ENCODE measurements around the gene GRAMD2B. TPM values are rescaled to one million over a fixed set of nuclear protein-coding genes. Genes with fewer than 3 reads are reported as not detected.
"Not testable (repeated sequence)": the region's sequence is repeated elsewhere in the genome, so short reads cannot be mapped to it uniquely, and the experiment has no call there.

Gene GRAMD2B
- total RNA-seq, 4 donors from 2014 or later = 19.1 to 44.1 (median 36.7) TPM

DNA sequence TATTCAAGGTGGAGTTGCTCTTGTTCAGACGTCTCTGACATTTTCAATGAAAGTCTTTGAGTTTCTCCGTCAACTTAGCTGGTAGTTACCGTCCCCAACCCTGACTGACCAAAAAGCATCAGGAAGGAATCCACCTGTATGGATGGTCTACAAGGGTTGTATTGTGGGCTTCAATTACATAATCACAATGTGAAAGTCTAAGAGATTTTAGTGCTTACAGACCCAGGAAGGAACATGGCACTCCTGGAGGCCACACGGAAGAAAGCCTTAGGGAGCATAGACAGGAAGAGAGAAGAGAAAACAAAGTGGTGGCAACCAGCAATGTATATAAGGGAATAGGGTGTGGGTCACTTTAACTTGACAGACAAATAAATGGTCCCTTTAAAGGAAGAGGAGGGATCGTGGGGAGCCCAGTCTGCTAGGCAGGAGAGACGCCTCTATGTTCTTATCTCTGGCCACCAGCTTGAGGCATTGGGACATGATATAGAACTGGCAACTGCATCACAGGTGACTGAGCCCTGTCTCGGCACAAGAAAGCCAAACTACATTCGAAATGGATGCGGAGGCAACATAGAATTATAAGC is 91.4 kb downstream of the GRAMD2B start:
- no peak for ATAC-seq (ENCODE audit: low FRiP score)
- TF ChIP-seq, protein P1, sequence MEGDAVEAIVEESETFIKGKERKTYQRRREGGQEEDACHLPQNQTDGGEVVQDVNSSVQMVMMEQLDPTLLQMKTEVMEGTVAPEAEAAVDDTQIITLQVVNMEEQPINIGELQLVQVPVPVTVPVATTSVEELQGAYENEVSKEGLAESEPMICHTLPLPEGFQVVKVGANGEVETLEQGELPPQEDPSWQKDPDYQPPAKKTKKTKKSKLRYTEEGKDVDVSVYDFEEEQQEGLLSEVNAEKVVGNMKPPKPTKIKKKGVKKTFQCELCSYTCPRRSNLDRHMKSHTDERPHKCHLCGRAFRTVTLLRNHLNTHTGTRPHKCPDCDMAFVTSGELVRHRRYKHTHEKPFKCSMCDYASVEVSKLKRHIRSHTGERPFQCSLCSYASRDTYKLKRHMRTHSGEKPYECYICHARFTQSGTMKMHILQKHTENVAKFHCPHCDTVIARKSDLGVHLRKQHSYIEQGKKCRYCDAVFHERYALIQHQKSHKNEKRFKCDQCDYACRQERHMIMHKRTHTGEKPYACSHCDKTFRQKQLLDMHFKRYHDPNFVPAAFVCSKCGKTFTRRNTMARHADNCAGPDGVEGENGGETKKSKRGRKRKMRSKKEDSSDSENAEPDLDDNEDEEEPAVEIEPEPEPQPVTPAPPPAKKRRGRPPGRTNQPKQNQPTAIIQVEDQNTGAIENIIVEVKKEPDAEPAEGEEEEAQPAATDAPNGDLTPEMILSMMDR (IDR thresholded peaks at IDR 0.05) = no peak
- no peak for DNase-seq (ENCODE audit: low spot score)

DNA sequence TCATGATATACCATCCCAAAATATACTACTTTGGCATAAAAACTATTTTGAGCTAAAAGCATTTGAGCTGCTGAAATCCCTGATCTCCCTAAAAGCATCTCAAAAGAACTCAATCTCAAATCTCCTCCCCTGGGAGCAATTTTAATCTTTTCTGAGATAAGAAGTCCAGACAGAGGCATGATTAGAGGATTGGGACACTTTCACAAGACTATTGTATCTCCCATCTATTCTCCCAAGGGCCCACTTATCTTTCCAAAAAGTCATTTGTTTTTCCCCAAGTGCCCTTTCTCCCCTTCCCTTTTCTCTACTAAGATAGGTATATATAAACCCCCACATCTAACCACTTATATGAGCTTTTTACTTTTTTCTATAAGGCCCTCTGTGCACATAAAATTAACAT is 92.1 kb downstream of the GRAMD2B start:
- no peak for ATAC-seq (ENCODE audit: low FRiP score)
- no peak for DNase-seq (ENCODE audit: low spot score)
- TF ChIP-seq, protein P1 (IDR thresholded peaks at IDR 0.05) = no peak

DNA sequence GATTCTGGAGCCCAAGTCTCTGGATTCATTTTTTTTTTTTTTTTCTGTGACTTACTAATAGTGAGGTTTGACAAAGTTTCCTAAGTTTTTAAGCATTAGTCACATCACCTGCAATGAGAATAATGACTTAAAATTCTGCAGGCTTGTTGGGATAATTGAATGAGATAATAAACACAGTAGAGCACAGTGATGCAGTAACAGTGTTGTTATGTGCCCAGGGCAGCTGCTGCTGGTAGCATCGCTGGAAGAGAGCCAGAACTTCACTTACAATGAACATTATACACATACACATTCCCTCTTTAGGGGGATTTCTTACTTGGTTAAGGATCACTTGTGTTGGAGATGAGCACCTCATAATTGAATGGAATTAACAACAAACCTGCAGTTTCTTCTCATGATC is 92.9 kb downstream of the GRAMD2B start:
- ATAC-seq (ENCODE audit: low FRiP score) = no peak
- TF ChIP-seq, protein P1 (IDR thresholded peaks at IDR 0.05) = no peak
- no peak for DNase-seq (ENCODE audit: low spot score)

DNA sequence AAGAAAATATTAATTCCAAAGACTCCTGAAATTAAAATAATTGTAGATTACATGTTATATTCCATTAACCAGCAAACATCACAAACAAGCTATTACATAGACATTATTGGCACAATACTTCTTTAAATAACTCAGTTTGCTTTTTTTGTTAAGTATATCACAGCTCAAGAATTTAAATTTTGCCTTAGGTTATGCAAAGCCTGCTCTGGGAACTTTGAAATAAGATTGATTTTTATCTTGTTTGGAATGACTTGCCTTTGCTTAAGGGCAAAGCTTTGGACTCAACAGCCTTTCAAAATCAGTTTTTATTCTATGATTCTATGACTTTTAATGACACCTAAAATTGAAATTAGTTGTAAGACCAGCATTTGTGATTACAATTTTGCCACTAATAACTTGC is 93.6 kb downstream of the GRAMD2B start:
- no peak for DNase-seq (ENCODE audit: low spot score)
- TF ChIP-seq, protein P1 (IDR thresholded peaks at IDR 0.05) = no peak
- no peak for ATAC-seq (ENCODE audit: low FRiP score)

DNA sequence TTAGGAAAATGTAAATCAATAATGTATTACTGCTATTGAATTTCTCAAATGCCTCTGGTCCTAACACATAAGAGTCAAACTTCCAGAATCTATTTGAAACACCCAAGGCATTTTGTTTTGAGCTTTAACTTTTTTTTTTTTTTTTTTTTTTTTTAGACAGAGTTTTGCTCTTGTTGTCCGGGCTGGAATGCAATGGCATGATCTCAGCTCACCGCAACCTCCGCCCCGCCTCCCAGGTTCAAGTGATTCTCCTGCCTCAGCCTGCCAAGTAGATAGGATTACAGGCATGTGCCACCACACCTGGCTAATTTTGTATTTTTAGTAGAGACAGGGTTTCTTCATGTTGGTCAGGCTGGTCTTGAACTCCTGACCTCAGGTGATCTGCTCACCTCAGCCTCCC is 96.0 kb downstream of the GRAMD2B start:
- not testable (repeated sequence) for DNase-seq (ENCODE audit: low spot score); ATAC-seq (ENCODE audit: low FRiP score)

DNA sequence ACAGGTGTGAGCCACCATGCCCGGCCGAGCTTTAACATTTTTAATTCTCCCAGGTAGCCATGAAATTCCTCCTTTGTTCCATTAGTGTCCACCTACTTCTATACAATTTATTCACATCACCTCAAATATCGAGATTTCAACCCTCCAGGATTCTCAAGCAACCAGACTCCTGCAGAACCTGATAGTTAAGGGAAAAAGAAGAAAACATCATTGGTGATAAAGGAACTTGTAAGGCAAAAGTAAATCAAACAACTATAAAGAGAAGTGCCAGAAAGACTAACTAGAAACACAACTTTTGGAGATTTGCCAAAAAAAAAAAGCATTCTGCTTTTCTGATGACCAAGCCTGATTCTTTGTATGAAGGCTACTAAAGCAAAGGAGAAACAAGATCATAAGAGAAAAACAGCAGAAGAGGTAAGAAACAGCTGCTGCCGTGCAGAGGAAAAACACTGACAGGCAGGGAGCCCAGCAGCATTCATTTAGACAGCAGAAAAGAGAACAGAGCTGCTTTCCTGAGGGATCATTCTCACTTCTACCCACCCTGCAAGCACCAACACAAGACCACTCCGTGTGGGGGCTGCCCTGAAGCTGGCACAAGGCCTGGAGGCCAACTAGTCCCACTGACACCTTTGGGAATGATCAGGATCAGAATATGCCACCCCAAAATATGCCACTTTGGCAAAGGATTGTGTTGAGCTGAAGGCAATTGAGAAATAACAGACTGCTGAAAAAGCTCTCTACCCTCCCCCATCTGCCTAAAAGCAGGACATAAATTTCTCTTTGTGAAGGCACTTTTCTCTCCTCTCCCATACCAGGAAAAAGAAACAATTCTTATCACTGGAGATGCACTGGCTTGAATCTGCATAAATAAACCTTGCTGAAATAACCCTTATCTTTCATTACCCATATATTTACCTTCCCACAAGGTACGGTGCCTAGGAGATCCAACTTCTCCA is 96.7 kb downstream of the GRAMD2B start:
- TF ChIP-seq, protein P1 (IDR thresholded peaks at IDR 0.05) = no peak
- peak; percentile 74 for ATAC-seq (ENCODE audit: low FRiP score)
- no peak for DNase-seq (ENCODE audit: low spot score)

DNA sequence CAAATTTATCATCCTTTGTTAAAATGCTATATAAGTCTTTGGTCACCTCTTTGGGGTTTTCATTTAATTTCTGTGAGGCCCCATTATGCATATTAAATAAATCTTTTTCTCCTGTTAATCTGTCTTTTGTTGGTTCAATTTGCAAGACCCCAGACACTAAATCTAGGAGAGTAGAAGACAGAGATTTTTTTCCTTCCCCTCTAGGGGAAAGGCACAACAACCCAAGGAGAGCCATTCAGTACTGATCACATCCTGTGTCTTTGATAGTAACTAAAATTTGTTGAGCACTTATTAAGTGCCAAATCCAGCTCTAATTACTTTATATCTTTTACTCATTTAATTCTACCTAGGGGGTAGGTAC is 97.4 kb downstream of the GRAMD2B start:
- TF ChIP-seq, protein P1 (IDR thresholded peaks at IDR 0.05) = no peak
- ATAC-seq (ENCODE audit: low FRiP score) (no peak), DNase-seq (ENCODE audit: low spot score) (no peak)
